Activated CD8-positive, alpha-beta memory T cell treated with anti-CD3 and anti-CD28 coated beads for 4 hours (primary cell): ENCODE results near the gene PTPRU.

Experiments used
- DNase-seq, 2 donors: peaks; one replicate each; pipeline ENCODE4 v3.0.0-alpha.2; 2020; ENCODE audit warnings: low read depth in 2 of 2

Gene PTPRU

GRCh38 chr1:29335573-29335972, 99.3 kb downstream of the PTPRU start:
- no peak for DNase-seq

DNA sequence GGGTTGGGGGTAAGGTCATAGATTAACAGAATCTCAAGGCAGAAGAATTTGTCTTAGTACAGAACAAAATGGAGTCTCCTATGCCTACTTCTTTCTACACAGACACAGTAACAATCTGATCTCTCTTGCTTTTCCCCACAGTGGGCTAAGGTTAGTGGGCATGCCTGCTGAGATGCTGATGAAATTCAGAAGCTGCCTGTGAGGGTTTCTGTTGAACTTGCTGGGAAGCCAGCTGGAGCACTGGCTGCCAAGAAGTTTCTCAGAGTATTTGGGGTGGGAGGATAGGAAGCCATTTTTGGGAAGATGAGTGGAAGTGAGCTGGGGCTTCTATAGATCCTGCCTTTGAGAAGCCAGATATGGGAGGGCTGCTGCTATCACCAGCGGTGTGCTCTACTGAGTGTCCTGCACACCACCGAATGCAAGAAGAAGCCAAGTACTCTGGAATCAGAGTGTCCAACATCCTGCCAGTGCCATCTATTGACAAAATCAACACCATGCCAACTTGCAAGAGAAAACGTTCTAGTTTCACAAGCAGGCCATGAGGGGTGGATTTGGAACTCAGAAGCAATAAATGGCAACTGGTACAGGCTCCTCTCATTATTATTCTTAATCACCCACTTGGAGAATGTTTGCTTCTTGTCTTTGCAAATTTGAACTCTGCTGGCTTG, 102.7 kb downstream of the PTPRU start:
- no peak for DNase-seq

- no peak for DNase-seq
These were observed 105.6 kb downstream of the PTPRU start for GRCh38 chr1:29341936-29342335.

GRCh38 chr1:29342351-29342750, 106.0 kb downstream of the PTPRU start:
- DNase-seq: no peak

- no peak for DNase-seq
These were observed 106.7 kb downstream of the PTPRU start for GRCh38 chr1:29342983-29343382.

GRCh38 chr1:29343476-29343875, 107.2 kb downstream of the PTPRU start:
- no peak for DNase-seq

- DNase-seq: no peak
These were observed 107.6 kb downstream of the PTPRU start for GRCh38 chr1:29343908-29344307.

GRCh38 chr1:29344336-29344735, 108.0 kb downstream of the PTPRU start:
- DNase-seq: no peak

- no peak for DNase-seq
These were observed 110.3 kb downstream of the PTPRU start for GRCh38 chr1:29346576-29346975.

GRCh38 chr1:29349871-29350491, 113.7 kb downstream of the PTPRU start:
- no peak for DNase-seq

DNA sequence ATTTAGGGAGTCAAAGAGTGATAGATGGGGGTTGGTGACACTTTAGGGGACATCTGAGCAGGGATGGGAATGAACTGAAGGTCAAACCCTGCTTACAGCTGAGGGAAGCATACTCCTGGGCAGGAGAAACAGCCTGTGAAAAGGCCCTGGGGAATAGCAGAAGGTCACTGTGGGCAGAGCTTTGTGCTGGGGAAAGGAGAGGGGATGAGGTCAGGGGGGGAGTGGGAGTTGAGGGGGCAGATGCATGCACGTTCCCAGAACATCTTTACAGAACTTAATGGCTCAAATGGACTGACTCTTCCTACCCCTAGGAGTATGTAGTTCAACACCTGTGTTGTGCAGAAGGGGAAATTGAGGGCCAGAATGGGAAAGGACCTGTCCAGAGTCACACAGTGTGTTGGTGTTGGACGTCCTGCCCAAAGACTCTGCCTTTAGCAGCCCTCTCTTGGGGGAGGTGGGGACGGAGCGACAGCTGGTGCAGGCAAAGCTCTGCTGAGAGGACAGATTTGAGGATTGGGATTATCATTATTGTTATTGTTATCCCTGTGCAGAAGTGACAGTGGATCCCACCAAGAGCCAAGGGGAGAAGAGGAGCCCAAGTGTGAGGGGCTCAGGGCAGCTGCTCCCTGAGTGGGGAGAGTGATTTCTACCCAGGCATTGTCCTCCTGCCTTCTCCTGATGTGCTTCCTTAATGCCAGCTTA, 116.5 kb downstream of the PTPRU start:
- DNase-seq: no peak

- DNase-seq: no peak
These were observed 118.3 kb downstream of the PTPRU start for GRCh38 chr1:29354511-29355098.

DNA sequence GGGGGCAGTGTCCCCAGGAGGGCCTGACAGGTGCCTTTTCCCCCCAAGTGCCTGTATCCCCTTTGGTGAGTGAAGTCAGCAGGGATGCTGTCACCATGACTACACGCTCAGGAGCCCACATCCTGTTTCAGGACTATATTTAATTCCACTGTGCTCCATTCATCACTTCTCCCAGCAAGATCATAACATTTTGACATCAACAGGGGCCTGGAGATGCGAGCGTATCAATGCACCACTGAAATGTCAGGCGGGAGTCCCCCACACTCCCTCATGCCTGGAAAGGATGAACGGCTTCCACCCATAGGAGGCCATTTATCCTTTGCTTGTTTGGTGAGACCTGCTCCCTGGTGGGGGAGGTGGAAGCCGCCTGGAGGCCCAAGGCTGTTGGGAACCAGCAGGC, 119.1 kb downstream of the PTPRU start:
- DNase-seq: no peak

DNA sequence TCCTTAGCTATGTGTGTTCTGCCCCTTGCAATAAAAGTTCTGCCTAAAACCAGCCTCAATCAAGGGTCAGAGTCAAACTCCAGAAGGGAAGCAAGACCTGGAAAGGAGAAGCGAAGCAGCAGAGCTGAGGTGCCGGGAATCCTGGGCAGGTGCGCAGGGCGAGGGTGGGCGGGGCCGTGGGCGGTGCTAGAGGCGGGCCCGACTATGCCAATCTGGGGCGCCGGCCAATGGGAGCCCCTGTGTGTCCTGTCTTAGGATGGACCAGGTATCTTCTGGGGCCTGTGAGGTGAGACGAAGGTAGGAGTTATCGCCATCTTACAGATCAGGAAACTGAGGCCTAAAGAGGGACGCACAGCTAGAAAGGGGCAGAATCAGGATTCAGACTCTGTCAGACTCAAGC, 120.3 kb downstream of the PTPRU start:
- no peak for DNase-seq

DNA sequence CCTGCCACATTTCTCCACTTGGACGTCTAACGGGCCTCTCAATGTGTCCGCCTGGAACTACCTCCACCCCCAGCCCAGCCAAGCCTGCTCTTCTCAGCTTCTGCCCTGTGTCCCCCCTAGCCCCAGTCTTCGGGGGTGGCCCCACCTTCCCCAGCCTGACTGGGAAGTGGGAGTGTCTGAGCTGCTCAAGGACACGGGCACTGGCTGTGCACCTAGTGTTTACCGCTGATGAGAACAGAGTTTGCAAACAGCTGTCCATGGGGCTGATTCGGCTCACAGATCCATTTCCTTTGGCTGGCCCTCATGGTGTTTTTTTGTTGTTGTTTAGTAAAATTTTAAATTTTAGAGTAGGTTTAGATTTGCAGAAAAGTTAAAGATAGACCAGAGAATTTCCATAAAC, 121.1 kb downstream of the PTPRU start:
- DNase-seq: no peak

GRCh38 chr1:29358183-29358582, 121.9 kb downstream of the PTPRU start:
- no peak for DNase-seq

DNA sequence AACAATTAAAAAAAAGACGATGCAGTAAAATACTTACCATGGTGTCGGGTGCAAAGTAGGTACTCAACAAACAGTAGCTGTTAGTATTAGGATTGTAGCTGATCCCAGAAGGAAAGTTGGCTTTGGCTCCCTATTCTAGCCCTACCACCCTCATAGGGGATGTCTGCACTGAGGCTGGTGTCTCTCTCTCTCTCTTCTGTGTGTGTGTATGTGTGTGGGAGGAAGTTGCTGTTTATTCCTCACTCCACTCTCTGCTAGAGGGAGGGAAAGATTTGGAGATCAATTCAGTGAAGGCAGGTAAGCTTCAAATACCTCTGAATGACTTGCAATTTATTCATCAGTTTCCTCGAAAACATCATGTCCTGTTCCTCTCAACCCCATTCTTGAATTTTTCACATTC, 124.4 kb downstream of the PTPRU start:
- no peak for DNase-seq

DNA sequence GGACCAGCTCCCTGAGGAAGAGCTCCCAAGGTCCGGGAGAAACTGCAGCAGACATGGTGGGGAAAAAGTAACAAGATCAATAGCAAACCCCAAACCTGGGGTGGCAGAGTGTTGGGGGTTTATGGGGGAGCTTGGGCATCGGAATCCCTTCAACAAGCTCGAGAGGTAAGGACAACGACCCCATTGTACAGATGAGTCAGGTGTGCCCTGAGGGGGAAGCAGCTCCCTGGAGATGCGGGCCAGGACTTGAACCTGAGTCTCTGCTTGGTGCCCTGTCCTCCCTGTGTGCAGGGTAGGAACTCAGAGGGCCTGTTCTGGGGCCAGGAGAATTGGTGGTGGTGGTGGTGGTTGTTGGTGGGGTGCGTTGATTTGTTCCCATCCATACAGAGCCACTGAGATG, 125.4 kb downstream of the PTPRU start:
- DNase-seq: no peak

DNA sequence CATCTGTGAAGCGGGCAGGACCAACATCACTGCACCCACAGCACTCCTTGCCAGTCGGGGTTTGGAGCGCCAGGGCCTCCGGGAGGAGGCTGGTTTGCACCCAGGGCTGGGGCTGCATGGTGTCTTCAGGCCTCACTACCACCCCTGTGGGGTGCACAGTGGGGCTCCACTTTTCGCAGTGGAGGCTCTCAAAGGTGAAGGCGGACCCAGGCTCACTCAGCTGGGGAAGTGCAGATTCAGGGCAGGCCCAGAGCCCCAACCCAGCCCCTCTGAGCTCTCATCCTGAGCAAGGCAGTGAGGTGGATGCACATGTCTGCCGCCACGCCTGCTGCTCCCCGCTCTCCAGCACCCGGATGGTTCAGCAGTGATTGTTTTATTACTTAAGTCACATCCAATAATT, 125.8 kb downstream of the PTPRU start:
- no peak for DNase-seq

DNA sequence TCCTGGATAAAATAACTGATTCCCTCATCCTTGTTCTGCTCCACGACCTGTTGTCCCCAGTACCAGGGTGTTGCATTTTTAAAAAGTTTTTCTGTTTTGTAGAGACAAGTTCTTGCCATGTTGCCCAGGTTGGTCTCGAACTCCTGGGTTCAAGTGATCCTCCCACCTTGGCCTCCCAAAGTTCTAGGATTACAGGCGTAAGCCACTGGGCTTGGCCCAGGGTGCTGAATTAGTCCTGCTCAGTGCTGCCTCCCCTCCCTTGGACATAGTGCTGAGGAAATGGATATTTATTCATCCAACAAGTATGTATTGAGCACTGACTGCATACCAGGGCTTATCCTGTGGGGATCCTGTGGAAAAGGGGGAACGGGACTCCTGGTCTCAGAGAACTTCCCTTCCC, 126.4 kb downstream of the PTPRU start:
- DNase-seq: no peak

DNA sequence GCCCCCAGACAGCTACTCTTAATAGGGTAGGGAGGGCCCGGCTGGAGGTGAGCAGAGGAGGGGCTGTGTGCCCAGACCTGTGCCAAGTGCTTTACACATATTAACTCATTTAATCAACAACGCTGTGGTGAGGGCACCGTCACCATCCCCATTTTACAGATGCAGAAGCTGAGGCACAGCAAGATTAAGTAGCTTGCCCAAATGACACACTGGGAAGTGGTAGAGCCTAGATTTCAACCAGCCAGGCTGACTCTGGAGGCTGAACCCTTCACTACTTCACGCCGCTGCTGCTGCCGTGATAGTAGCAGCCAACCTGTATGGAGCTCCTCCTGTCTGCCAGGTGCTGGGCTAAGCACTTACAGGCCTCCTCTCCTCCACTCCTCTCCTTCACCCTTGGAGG, 127.2 kb downstream of the PTPRU start:
- DNase-seq: no peak

DNA sequence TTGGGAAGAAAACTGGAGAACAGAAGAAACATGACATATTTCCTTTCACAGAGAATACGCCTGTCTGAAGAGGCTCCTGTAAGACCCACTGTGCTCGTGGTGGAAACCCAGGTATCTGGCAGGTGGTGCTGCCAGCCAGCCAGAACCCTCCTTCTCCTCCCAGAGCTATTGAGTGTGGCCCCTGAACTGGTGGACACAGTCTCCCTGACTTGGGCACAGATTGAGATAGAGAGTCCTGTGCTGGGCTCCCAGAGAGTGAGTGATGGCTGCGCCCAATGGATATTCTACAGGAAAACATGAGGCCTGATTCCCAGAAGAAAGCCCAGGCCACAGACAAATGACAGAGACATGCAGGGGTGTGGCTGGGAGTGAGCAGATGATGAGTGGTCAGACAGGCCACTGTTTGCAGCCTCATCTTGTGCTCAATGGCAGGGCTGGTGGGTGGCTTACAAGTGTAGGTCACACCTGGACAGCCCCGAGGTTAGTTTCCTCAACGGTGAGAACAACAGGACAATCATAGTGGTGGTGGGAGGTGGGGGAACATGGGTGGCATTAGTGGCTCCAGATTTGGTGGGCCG, 127.9 kb downstream of the PTPRU start:
- no peak for DNase-seq
